NCI-H82 (cell line): ENCODE data around the gene PRKN.

Source experiments
- DNase-seq: peaks from one replicate; lab custom pipeline; 2025; lab: John Stamatoyannopoulos, UW

PRKN gene

GRCh38 chr6:162238675-162239074, 488.9 kb downstream of the PRKN start:
- no peak for DNase-seq

GRCh38 chr6:162237331-162237730, 490.2 kb downstream of the PRKN start:
- DNase-seq: no peak

- no peak for DNase-seq
Observed at GRCh38 chr6:162234631-162235030, 492.9 kb downstream of the PRKN start.

- no peak for DNase-seq
Observed at GRCh38 chr6:162230147-162230752, 497.3 kb downstream of the PRKN start.

GRCh38 chr6:162229093-162229492, 498.5 kb downstream of the PRKN start:
- no peak for DNase-seq

GRCh38 chr6:162226803-162227202, 500.8 kb downstream of the PRKN start:
- peak; percentile 21 for DNase-seq

GRCh38 chr6:162222521-162222920, 505.0 kb downstream of the PRKN start:
- no peak for DNase-seq

GRCh38 chr6:162220876-162221275, 506.7 kb downstream of the PRKN start:
- DNase-seq: no peak

- no peak for DNase-seq
Observed at GRCh38 chr6:162219266-162219665, 508.3 kb downstream of the PRKN start.

GRCh38 chr6:162217811-162218493, 509.6 kb downstream of the PRKN start:
- DNase-seq: no peak

- no peak for DNase-seq
Observed at GRCh38 chr6:162217058-162217457, 510.5 kb downstream of the PRKN start.

GRCh38 chr6:162211777-162212176, 515.8 kb downstream of the PRKN start:
- no peak for DNase-seq

- DNase-seq: no peak
Observed at GRCh38 chr6:162211022-162211421, 516.5 kb downstream of the PRKN start.

- no peak for DNase-seq
Observed at GRCh38 chr6:162203287-162203686, 524.3 kb downstream of the PRKN start.

GRCh38 chr6:162200945-162201690, 526.4 kb downstream of the PRKN start:
- no peak for DNase-seq

- DNase-seq: no peak
Observed at GRCh38 chr6:162200041-162200440, 527.5 kb downstream of the PRKN start.

- DNase-seq: no peak
Observed at GRCh38 chr6:162198925-162199324, 528.6 kb downstream of the PRKN start.

GRCh38 chr6:162198076-162198475, 529.5 kb downstream of the PRKN start:
- no peak for DNase-seq

GRCh38 chr6:162195441-162195840, 532.1 kb downstream of the PRKN start:
- peak; percentile 17 for DNase-seq

- DNase-seq: no peak
Observed at GRCh38 chr6:162190981-162191380, 536.6 kb downstream of the PRKN start.

GRCh38 chr6:162187168-162187935, 540.2 kb downstream of the PRKN start:
- DNase-seq: no peak

- DNase-seq: no peak
Observed at GRCh38 chr6:162184465-162184864, 543.1 kb downstream of the PRKN start.
